Endothelial cell of coronary artery (primary cell): ENCODE measurements around the gene B3GNT3. TPM values are rescaled to one million over a fixed set of nuclear protein-coding genes. Genes with fewer than 3 reads are reported as not detected.

ENCODE experiments used
- total RNA-seq: library from RNA; depleted of rRNA; stranded (reverse); fragments of >200 nt; gene quantifications from 2 replicates; pipeline ENCODE4 v1.2.3, GENCODE V29; 2014

The B3GNT3 gene, protein sequence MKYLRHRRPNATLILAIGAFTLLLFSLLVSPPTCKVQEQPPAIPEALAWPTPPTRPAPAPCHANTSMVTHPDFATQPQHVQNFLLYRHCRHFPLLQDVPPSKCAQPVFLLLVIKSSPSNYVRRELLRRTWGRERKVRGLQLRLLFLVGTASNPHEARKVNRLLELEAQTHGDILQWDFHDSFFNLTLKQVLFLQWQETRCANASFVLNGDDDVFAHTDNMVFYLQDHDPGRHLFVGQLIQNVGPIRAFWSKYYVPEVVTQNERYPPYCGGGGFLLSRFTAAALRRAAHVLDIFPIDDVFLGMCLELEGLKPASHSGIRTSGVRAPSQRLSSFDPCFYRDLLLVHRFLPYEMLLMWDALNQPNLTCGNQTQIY
- not detected in 2 replicates for total RNA-seq

DNA sequence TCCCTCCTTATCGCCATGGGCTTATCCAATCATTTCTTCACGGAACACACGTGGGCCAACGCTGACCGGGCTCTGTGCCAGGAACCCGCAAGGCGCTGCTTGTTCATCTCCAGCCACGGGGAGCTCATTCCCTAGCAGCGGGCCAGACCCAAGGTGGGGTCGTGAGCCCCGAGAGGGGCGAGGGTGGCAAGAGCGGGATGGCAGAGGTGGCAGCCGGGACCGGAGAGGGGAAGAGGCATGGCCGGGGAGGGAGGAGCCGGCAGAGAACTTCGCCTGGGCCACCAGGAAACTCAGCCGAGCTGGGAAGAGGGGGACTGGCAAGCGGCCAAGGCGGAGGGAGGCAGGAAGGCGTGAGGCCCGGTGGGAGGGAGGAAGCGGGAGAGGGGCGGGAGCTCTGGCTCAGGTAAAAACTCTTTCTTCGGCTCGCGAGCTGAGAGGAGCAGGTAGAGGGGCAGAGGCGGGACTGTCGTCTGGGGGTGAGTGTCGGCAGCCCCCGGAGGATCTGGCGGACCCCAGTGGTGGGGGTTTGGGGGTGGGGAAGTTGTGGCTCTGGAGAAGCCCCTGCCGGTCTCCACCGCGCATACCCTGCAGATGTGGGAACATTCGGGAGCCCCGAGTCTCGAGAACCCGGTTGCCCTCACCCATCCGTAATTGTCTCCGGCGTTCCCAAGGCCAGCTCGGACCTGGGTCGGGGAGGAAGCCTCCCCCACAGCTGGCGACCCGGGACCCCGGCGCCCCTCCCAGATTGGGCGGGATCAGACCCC lies at the start of gene B3GNT3:
TSS of gene B3GNT3 (plus strand) at position 408 of the 764 bp plus-strand sequence. CDS start 12,670 bp downstream, outside the sequence.

DNA sequence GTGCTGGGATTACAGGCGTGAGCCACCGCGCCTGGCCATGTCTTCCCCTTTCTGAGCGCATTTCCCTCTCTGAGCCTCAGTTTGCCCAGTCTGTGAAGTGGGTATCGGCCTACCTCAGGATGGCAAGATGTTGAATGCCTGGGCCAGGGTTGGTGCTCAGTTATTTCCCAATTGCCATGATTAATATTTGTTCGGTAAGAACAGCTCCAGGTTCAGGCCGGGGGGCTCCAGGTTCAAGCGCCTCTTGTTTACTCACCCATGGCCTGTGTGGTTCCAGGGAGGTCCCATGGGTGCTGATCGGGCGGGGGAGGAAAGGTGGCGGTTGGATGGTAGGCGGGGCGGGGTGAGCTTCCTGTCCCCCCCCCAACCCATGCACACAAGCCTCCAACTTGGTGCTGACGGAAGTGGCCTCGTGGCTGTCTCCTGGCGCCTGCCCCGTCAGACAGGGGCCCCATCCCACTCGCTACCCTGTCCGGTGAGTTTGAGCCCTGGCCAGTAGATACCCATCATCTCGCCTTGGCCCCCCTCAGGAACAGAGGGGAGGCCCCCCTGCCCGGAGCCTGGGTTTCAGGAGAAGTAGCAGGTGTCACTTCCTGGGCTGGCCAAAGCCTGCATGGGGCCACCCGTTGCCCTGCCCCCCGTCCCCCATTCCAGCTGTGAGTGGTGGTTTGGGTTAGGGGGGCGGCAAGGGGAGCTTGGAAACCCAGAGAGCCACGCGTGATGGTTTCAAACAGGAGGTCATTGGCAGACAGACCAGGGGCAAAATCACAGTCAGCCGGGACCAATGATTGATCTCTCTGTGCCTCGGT lies 43.6 kb upstream of the B3GNT3 start, which contains the start of gene FCHO1:
TSS of gene FCHO1 (plus strand) at position 375 of the 809 bp plus-strand sequence. CDS start 3,688 bp downstream, outside the sequence.

GRCh38 chr19:17821190-17821589 lies 26.3 kb downstream of the B3GNT3 start, which contains the start of gene INSL3:
TSS of gene INSL3 (minus strand) at chr19:17821519. CDS start at chr19:17821506, 13 bp downstream.

GRCh38 chr19:17847538-17848366 lies 52.8 kb downstream of the B3GNT3 start, which contains the start of gene JAK3:
TSS of gene JAK3 (minus strand) at chr19:17847982. CDS start at chr19:17844417, 3,565 bp downstream.

DNA sequence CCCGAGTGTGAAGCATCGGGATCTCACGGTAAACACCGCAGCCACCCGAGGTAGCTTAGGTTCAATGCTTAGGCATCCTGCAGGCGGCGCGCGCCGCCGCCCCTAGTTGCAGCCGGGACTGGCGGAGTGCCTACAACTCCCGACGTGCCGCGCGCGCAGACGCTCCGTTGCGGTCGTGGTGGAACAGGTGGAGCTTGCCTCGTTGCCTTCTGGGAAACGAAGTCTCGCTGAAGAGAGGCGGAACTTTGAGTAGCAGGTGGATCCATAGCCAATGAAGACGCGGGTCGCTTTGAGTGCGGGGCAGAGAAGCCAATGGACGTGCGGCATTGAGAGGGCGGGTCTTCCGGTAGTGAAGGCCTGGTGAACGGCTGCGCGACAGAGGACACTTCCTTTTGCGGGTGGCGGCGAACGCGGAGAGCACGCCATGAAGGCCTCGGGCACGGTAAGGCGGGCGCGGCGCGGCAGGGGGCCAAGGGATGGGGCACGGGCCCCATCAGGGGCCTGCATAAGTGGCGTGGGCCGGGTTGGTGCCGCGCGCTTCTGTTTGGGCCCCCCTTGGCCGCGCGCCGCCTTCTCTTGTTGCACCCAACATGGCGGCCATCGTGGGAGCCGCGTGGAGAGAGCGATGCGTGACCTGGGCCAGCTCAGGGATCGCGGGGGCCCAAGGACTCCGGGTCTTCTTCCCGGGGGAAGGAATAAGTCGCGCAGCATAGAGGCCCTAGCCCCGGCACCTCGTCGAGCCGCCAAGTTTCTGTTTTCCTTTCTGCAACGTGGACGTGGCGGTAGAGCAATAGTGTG lies 64.8 kb downstream of the B3GNT3 start, which contains the start of gene RPL18A:
TSS of gene RPL18A (plus strand) at position 378 of the 798 bp plus-strand sequence. CDS start at position 425, 47 bp downstream.

Other genes with a start within 250 kb of the B3GNT3 start
- gene COLGALT1, start 239.5 kb upstream of the B3GNT3 start, total RNA-seq = 97.3 and 120 TPM in 2 replicates
- gene UNC13A, start 106.8 kb upstream of the B3GNT3 start, total RNA-seq = under 0.01 and 0.09 TPM in 2 replicates
- gene MAP1S, start 75.7 kb upstream of the B3GNT3 start, total RNA-seq = 39.7 and 40.8 TPM in 2 replicates
- 0.38 and 0.63 TPM in 2 replicates for gene FCHO1, start 43.7 kb upstream of the B3GNT3 start, total RNA-seq
- gene INSL3, start 26.4 kb downstream of the B3GNT3 start, total RNA-seq = not detected in 2 replicates
- 0.72 and 2.8 TPM in 2 replicates for gene JAK3, start 52.8 kb downstream of the B3GNT3 start, total RNA-seq
- 1,207 and 1,395 TPM in 2 replicates for gene RPL18A, start 64.8 kb downstream of the B3GNT3 start, total RNA-seq
- not detected in 2 replicates for gene SLC5A5, start 76.8 kb downstream of the B3GNT3 start, total RNA-seq
- gene CCDC124, start 137.9 kb downstream of the B3GNT3 start, total RNA-seq = 61.4 and 64.3 TPM in 2 replicates
- gene KCNN1, start 172.0 kb downstream of the B3GNT3 start, total RNA-seq = under 0.01 and 0.09 TPM in 2 replicates
- 8.5 and 20.0 TPM in 2 replicates for gene ARRDC2, start 213.0 kb downstream of the B3GNT3 start, total RNA-seq